ENCODE measurements around the gene MAP2K3. TPM values are rescaled to one million over a fixed set of nuclear protein-coding genes. Genes with fewer than 3 reads are reported as not detected.

The MAP2K3 gene
- total and polyA plus RNA-seq, 2 of the 8 experiments (the other 6 are each of a cell fraction or from before 2014, with no cell fraction given), result 16.9 to 33.5 TPM

DNA sequence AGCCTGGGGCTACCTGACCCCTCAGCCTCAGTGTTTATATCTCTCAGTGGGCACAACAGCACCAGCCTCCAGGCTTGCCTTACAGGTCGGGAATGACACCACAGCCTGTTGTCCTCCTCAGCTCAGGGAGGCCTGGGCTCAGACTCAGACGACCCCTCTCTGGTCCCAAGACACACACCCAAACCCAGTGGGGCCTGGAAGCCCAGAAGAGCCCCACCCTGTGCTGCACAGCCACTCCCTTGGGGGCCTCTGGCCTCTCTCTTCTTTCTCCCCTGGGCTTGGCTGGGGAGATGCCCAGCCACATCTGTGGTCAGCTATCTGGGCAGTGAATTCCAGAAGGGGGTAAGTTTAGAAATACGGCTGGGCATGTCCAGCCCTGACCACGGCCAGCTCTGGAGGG lies 33.7 kb upstream of the MAP2K3 start:
- H3K9ac ChIP-seq (replicated peaks in 1 of 4; ENCODE audit: extremely low read depth in 1 of 4, low read depth in 3 of 4, low read length in 3 of 4), result no peak overlapping the region
- POLR2A ChIA-PET (ENCODE audit: partially characterized antibody), result interaction anchor here (1.5 kb wide), 1 partner anchor 25 kb away, joined by 6 read pairs; no protein-coding TSS in a partner anchor

More for the DNA sequence above, 33.7 kb upstream of the MAP2K3 start:
- Histone ChIP-seq H3K9me3 (ENCODE audit: insufficient read depth in 2 of 2, low read depth in 1 of 2, low read length in 1 of 2) (no peaks in the 10 kb centered on the region), H3K4me2 (ENCODE audit: insufficient read depth in 1 of 2, low read depth in 2 of 2, low read length in 2 of 2) (no peak overlapping the region), H3K27ac (ENCODE audit: low read depth, low read length) (no peak overlapping the region), H3K23ac (ENCODE audit: insufficient read length) (no peak overlapping the region), H2BK20ac (ENCODE audit: low read length) (no peak overlapping the region), H3K79me2 (ENCODE audit: control insufficient read depth in 1 of 2, insufficient read depth in 2 of 2, low read length in 2 of 2) (no peaks in the 10 kb centered on the region), H2BK5ac (ENCODE audit: low read depth, low read length) (no peak overlapping the region), H2BK12ac (ENCODE audit: low read depth, low read length) (no peak overlapping the region), H3K4ac (replicated peaks; ENCODE audit: insufficient read length, low read depth, low read length) (no peak overlapping the region), H3K14ac (ENCODE audit: insufficient read length) (no peak overlapping the region), H3K56ac (replicated peaks; ENCODE audit: insufficient read length, low read depth, low read length) (no peak overlapping the region), H2AK5ac (ENCODE audit: low read depth, low read length) (no peak overlapping the region), H4K91ac (replicated peaks; ENCODE audit: insufficient read length, low read length) (no peak overlapping the region), H3K36me3 (ENCODE audit: control insufficient read depth in 2 of 4, insufficient read depth in 4 of 4, low read length in 3 of 4) (no peaks in the 10 kb centered on the region), H4K20me1 (replicated peaks in 1 of 2; ENCODE audit: control insufficient read depth in 1 of 2, insufficient read depth in 2 of 2, low read length in 2 of 2) (peaks cover 0 to 6% of the 10 kb centered on the region in 2 experiments), H3K27me3 (replicated peaks in 1 of 4; ENCODE audit: control insufficient read depth in 3 of 4, extremely low read depth in 1 of 4, insufficient read depth in 3 of 4, low read length in 3 of 4) (peaks cover 0 to 6% (median 4%) of the 10 kb centered on the region in 4 experiments; a peak in 2 of 7 replicates), H2BK15ac (ENCODE audit: low read length) (0 out of 2 replicates have a peak overlapping the region, but pooled peaks have one; percentile 61), H2AFZ (ENCODE audit: low read length) (no peak overlapping the region), H4K8ac (ENCODE audit: extremely low read depth, insufficient read depth, low read length) (no peak overlapping the region), H3K4me1 (replicated peaks in 1 of 4; ENCODE audit: control insufficient read depth in 3 of 4, insufficient read depth in 4 of 4, low read length in 3 of 4) (peaks cover 0 to 11% (median 4%) of the 10 kb centered on the region in 4 experiments; a peak in 5 of 7 replicates), H3K4me3 (ENCODE audit: extremely low read depth in 1 of 4, insufficient read depth in 2 of 4, low read depth in 3 of 4, low read length in 4 of 4) (no peak overlapping the region), H3K23me2 (ENCODE audit: low read depth, low read length) (peaks cover 6% of the 10 kb centered on the region; the same call in 1 of the 2 replicates), H3K79me1 (ENCODE audit: low read depth, low read length) (peaks cover under 1% of the 10 kb centered on the region; the same call in 1 of the 2 replicates), H2BK120ac (replicated peaks; ENCODE audit: low read depth, low read length) (no peak overlapping the region), H3K18ac (ENCODE audit: extremely low read depth, low read length) (no peak overlapping the region), H4K5ac (ENCODE audit: insufficient read length, low read depth, low read length) (no peak overlapping the region)
- FAIRE-seq (no peak), DNase-seq (ENCODE audit: low read depth in 1 of 2, low spot score in 2 of 2) (no peak)
- TF ChIP-seq ZNF274 (IDR thresholded peaks at IDR 0.05; ENCODE audit: borderline replicate concordance, extremely low read depth, low read length) (no peak), BACH1 (IDR thresholded peaks at IDR 0.05; ENCODE audit: low read length) (no peak), KDM5A (IDR thresholded peaks at IDR 0.05; ENCODE audit: low read length) (no peak), TBP (IDR thresholded peaks at IDR 0.05; ENCODE audit: low read depth, low read length) (no peak), SIN3A (conservative IDR thresholded peaks at IDR 0.05 in 1 of 2, IDR thresholded peaks at IDR 0.05 in 1 of 2; ENCODE audit: low read depth in 1 of 2, low read length in 2 of 2) (no peak), SP2 (IDR thresholded peaks at IDR 0.05; ENCODE audit: low read length) (no peak)
- CTCF ChIA-PET (ENCODE audit: partially characterized antibody), result interaction anchor here (1.2 to 6.6 kb wide), 5 partner anchors 11 to 146 kb away, joined by 3 to 42 read pairs (median 7); no protein-coding TSS in a partner anchor
- WGBS, 2 experiments (ENCODE audit: extremely low coverage in 1 of 2, insufficient coverage in 1 of 2, insufficient read length in 1 of 2, insufficient replicate concordance in 2 of 2, low coverage in 1 of 2, low lambda C conversion rate in 2 of 2, missing lambda C conversion rate in 1 of 2), result 81% methylated on average over 4 of the region's 4 CpGs; no CpG with 5 or more reads in 1 of the 2 experiments
